H1 (cell line): ENCODE results near the gene MIA2. TPM values are rescaled to one million over a fixed set of nuclear protein-coding genes. Genes with fewer than 3 reads are reported as not detected.

Source experiments
- BCL11A ChIP-seq, 2 experiments: IDR thresholded peaks; one replicate each; pipeline ENCODE4 v1.6.1; 2011; ENCODE audit warnings: low read depth in 2 of 2, low read length in 2 of 2, mild to moderate bottlenecking in 2 of 2
- CHD1 ChIP-seq: IDR thresholded peaks from 2 replicates; pipeline ENCODE4 v1.6.1; 2012; ENCODE audit warnings: low read depth, low read length, improper control_type of control experiment
- FOSL1 ChIP-seq: IDR thresholded peaks from 2 replicates; pipeline ENCODE4 v1.6.1; 2011; ENCODE audit warnings: mild to moderate bottlenecking, low read depth, low read length, moderate library complexity; ENCODE audit not compliant: insufficient read depth
- HDAC2 ChIP-seq, 2 experiments: fragments of 300-600 bp in 1 of 2; sonication (generic) in 1 of 2; IDR thresholded peaks; 2 replicates each; pipeline ENCODE4 v1.6.1; 2011 to 2012; ENCODE audit warnings: low read depth in 2 of 2, low read length in 2 of 2, mild to moderate bottlenecking in 2 of 2, moderate library complexity in 2 of 2, borderline replicate concordance in 1 of 2, inconsistent platforms in 1 of 2
- POLR2AphosphoS5 ChIP-seq: IDR thresholded peaks from 2 replicates; pipeline ENCODE4 v1.6.1; 2011; ENCODE audit warnings: low read depth, low read length
- RFX5 ChIP-seq: IDR thresholded peaks from 2 replicates; pipeline ENCODE4 v1.6.1; 2011; ENCODE audit warnings: low read depth, low read length, improper control_type of control experiment, borderline replicate concordance
- TCF12 ChIP-seq: IDR thresholded peaks from 2 replicates; pipeline ENCODE4 v1.6.1; 2011; ENCODE audit warnings: low read depth, mild to moderate bottlenecking, low read length
- polyA plus RNA-seq, 7 experiments: library from polyadenylated mRNA; depleted of rRNA in 3 of 7; stranded (reverse) in 5 of 7; unstranded in 2 of 7; fragments of >200 nt in 5 of 7; fragments of 200-250 nt in 2 of 7; gene quantifications; 1 replicate in 5 of 7; 2 replicates in 1 of 7; 4 replicates in 1 of 7; pipeline versions ENCODE4 v1.2.1 to v1.2.3, GENCODE V29; 2011 to 2013; ENCODE audit warnings: missing spikeins in 2 of 7, mixed read lengths in 2 of 7
- total RNA-seq: library from RNA; stranded (reverse); fragmentation: NEBNext Ultra II Directional; extraction: Animal tissue kit (Norgen Biotek cat#: 25700); gene quantifications from 2 replicates; pipeline ENCODE4 v1.2.1, GENCODE V29; 2021

Gene MIA2
- total and polyA plus RNA-seq, 2 of the 8 experiments (the other 6 are each of a cell fraction or from before 2014, with no cell fraction given): 10.1 to 15.0 TPM

GRCh38 chr14:39241637-39242036 lies 7.9 kb downstream of the MIA2 start (continued):
- TF ChIP-seq CHD1 (no peak), TCF12 (no peak), FOSL1 (no peak), BCL11A (IDR thresholded peaks at IDR 0.05; ENCODE audit: low read depth in 2 of 2, low read length in 2 of 2) (no peak), POLR2AphosphoS5 (no peak), HDAC2 (IDR thresholded peaks at IDR 0.05; ENCODE audit: borderline replicate concordance in 1 of 2, low read depth in 2 of 2, low read length in 2 of 2) (no peak), RFX5 (no peak)
